ENCODE data around the gene BMAL1. TPM values are rescaled to one million over a fixed set of nuclear protein-coding genes. Genes with fewer than 3 reads are reported as not detected.
"Not testable (repeated sequence)": the region's sequence is repeated elsewhere in the genome, so short reads cannot be mapped to it uniquely, and the experiment has no call there.

BMAL1 gene
- total RNA-seq, 2 donors from 2014 or later, result 41.6 to 44.7 TPM

GRCh38 chr11:13373216-13373615, 95.6 kb downstream of the BMAL1 start:
- ATAC-seq (replicated peaks), result no peak
- Mint-ChIP-seq H3K4me1 (peaks cover 9% of the 10 kb centered on the region), H3K27me3 (no peaks in the 10 kb centered on the region), H3K27ac (no peak overlapping the region), H3K9me3 (no peaks in the 10 kb centered on the region), H3K4me3 (no peak overlapping the region), H3K36me3 (ENCODE audit: low read depth) (no peaks in the 10 kb centered on the region)

GRCh38 chr11:13375798-13376197, 98.2 kb downstream of the BMAL1 start:
- Mint-ChIP-seq H3K4me3 (no peak overlapping the region), H3K27ac (no peak overlapping the region), H3K36me3 (ENCODE audit: low read depth) (no peaks in the 10 kb centered on the region), H3K9me3 (no peaks in the 10 kb centered on the region), H3K27me3 (no peaks in the 10 kb centered on the region), H3K4me1 (peaks cover 8% of the 10 kb centered on the region)
- no peak for ATAC-seq (replicated peaks)

GRCh38 chr11:13376402-13376801, 98.8 kb downstream of the BMAL1 start:
- Mint-ChIP-seq H3K4me3 (no peak overlapping the region), H3K36me3 (ENCODE audit: low read depth) (no peaks in the 10 kb centered on the region), H3K27ac (peak overlapping the region; percentile 82), H3K9me3 (no peaks in the 10 kb centered on the region), H3K4me1 (peaks cover 8% of the 10 kb centered on the region), H3K27me3 (no peaks in the 10 kb centered on the region)
- ATAC-seq (replicated peaks), result no peak

GRCh38 chr11:13376838-13377237, 99.2 kb downstream of the BMAL1 start:
- H3K27me3 Mint-ChIP-seq, result no peaks in the 10 kb centered on the region
- peaks cover 8% of the 10 kb centered on the region for H3K4me1 Mint-ChIP-seq
- no peaks in the 10 kb centered on the region for H3K36me3 Mint-ChIP-seq (ENCODE audit: low read depth)
- peak overlapping the region; percentile 82 for H3K27ac Mint-ChIP-seq
- ATAC-seq (replicated peaks), result no peak
- no peak overlapping the region for H3K4me3 Mint-ChIP-seq
- no peaks in the 10 kb centered on the region for H3K9me3 Mint-ChIP-seq

GRCh38 chr11:13378316-13378715, 100.7 kb downstream of the BMAL1 start:
- no peaks in the 10 kb centered on the region for H3K9me3 Mint-ChIP-seq
- no peaks in the 10 kb centered on the region for H3K27me3 Mint-ChIP-seq
- ATAC-seq (replicated peaks), result no peak
- H3K4me1 Mint-ChIP-seq, result peaks cover 8% of the 10 kb centered on the region
- H3K27ac Mint-ChIP-seq, result peak overlapping the region; percentile 69
- H3K36me3 Mint-ChIP-seq (ENCODE audit: low read depth), result no peaks in the 10 kb centered on the region
- H3K4me3 Mint-ChIP-seq, result no peak overlapping the region

- no peak overlapping the region for H3K4me3 Mint-ChIP-seq
- ATAC-seq (replicated peaks), result no peak
- H3K27me3 Mint-ChIP-seq, result no peaks in the 10 kb centered on the region
- peak overlapping the region; percentile 42 for H3K27ac Mint-ChIP-seq
- H3K36me3 Mint-ChIP-seq (ENCODE audit: low read depth), result peaks cover 10% of the 10 kb centered on the region
- H3K9me3 Mint-ChIP-seq, result no peaks in the 10 kb centered on the region
- H3K4me1 Mint-ChIP-seq, result peaks cover 8% of the 10 kb centered on the region
Measured at GRCh38 chr11:13380731-13381130, 103.1 kb downstream of the BMAL1 start.

GRCh38 chr11:13382751-13383150, 105.2 kb downstream of the BMAL1 start:
- ATAC-seq (replicated peaks), result no peak
- Mint-ChIP-seq H3K27me3 (no peaks in the 10 kb centered on the region), H3K9me3 (no peaks in the 10 kb centered on the region), H3K27ac (peak overlapping the region; percentile 53), H3K36me3 (ENCODE audit: low read depth) (peaks cover 30% of the 10 kb centered on the region), H3K4me3 (no peak overlapping the region), H3K4me1 (no peaks in the 10 kb centered on the region)

GRCh38 chr11:13384908-13385640, 107.5 kb downstream of the BMAL1 start:
- Mint-ChIP-seq H3K4me1 (no peaks in the 10 kb centered on the region), H3K27ac (no peak overlapping the region), H3K36me3 (ENCODE audit: low read depth) (peaks cover 53% of the 10 kb centered on the region)

GRCh38 chr11:13386567-13386966, 109.0 kb downstream of the BMAL1 start:
- Mint-ChIP-seq H3K4me3 (no peak overlapping the region), H3K27me3 (no peaks in the 10 kb centered on the region), H3K4me1 (no peaks in the 10 kb centered on the region), H3K9me3 (no peaks in the 10 kb centered on the region), H3K27ac (no peak overlapping the region), H3K36me3 (ENCODE audit: low read depth) (peaks cover 67% of the 10 kb centered on the region)
- no peak for ATAC-seq (replicated peaks)

More at GRCh38 chr11:13384908-13385640, 107.5 kb downstream of the BMAL1 start:
- Mint-ChIP-seq H3K4me3 (no peak overlapping the region), H3K27me3 (no peaks in the 10 kb centered on the region), H3K9me3 (no peaks in the 10 kb centered on the region)
- ATAC-seq (replicated peaks), result peak; percentile 12

- Mint-ChIP-seq H3K27ac (no peak overlapping the region), H3K27me3 (no peaks in the 10 kb centered on the region), H3K4me1 (no peaks in the 10 kb centered on the region), H3K36me3 (ENCODE audit: low read depth) (peaks cover 67% of the 10 kb centered on the region), H3K9me3 (no peaks in the 10 kb centered on the region), H3K4me3 (no peak overlapping the region)
- ATAC-seq (replicated peaks), result no peak
Measured at GRCh38 chr11:13388741-13389140, 111.2 kb downstream of the BMAL1 start.

GRCh38 chr11:13391217-13391616, 113.6 kb downstream of the BMAL1 start:
- ATAC-seq (replicated peaks), result no peak
- H3K27ac Mint-ChIP-seq, result no peak overlapping the region
- no peaks in the 10 kb centered on the region for H3K9me3 Mint-ChIP-seq
- no peaks in the 10 kb centered on the region for H3K27me3 Mint-ChIP-seq
- H3K4me3 Mint-ChIP-seq, result no peak overlapping the region
- H3K4me1 Mint-ChIP-seq, result no peaks in the 10 kb centered on the region
- H3K36me3 Mint-ChIP-seq (ENCODE audit: low read depth), result peaks cover 53% of the 10 kb centered on the region

- peaks cover 20% of the 10 kb centered on the region for H3K36me3 Mint-ChIP-seq (ENCODE audit: low read depth)
Measured at GRCh38 chr11:13398335-13398734, 120.7 kb downstream of the BMAL1 start.

GRCh38 chr11:13405220-13405619, 127.6 kb downstream of the BMAL1 start:
- Mint-ChIP-seq H3K36me3 (ENCODE audit: low read depth) (peaks cover 15% of the 10 kb centered on the region), H3K27me3 (no peaks in the 10 kb centered on the region), H3K27ac (no peak overlapping the region), H3K9me3 (no peaks in the 10 kb centered on the region), H3K4me1 (no peaks in the 10 kb centered on the region), H3K4me3 (no peak overlapping the region)
- no peak for ATAC-seq (replicated peaks)

More at GRCh38 chr11:13398335-13398734, 120.7 kb downstream of the BMAL1 start:
- H3K9me3 Mint-ChIP-seq; ATAC-seq (replicated peaks); H3K4me1 Mint-ChIP-seq; H3K27ac Mint-ChIP-seq; H3K27me3 Mint-ChIP-seq; H3K4me3 Mint-ChIP-seq: not testable (repeated sequence)

- H3K4me1 Mint-ChIP-seq, result no peaks in the 10 kb centered on the region
- H3K4me3 Mint-ChIP-seq, result no peak overlapping the region
- H3K36me3 Mint-ChIP-seq (ENCODE audit: low read depth), result peaks cover 91% of the 10 kb centered on the region
- H3K27ac Mint-ChIP-seq, result no peak overlapping the region
- no peak for ATAC-seq (replicated peaks)
- H3K9me3 Mint-ChIP-seq, result no peaks in the 10 kb centered on the region
- H3K27me3 Mint-ChIP-seq, result no peaks in the 10 kb centered on the region
Measured at GRCh38 chr11:13415201-13415600, 137.6 kb downstream of the BMAL1 start.

GRCh38 chr11:13421561-13421960, 144.0 kb downstream of the BMAL1 start:
- Mint-ChIP-seq H3K36me3 (ENCODE audit: low read depth) (peaks cover 51% of the 10 kb centered on the region), H3K4me1 (peaks cover 8% of the 10 kb centered on the region), H3K9me3 (no peaks in the 10 kb centered on the region), H3K27me3 (no peaks in the 10 kb centered on the region), H3K27ac (no peak overlapping the region), H3K4me3 (no peak overlapping the region)
- no peak for ATAC-seq (replicated peaks)

Measured in activated T-helper 17 cell treated with anti-CD3 and anti-CD28 coated beads, Interleukin-2, amount 50 U/mL, for 72 hours (primary cell).